ENCODE data around the gene ATP9B.

ATP9B gene

GRCh38 chr18:79345366-79345765 lies 276.2 kb downstream of the ATP9B start:
- H3K4me2 ChIP-seq (ENCODE audit: low read depth, low read length, poor library complexity, severe bottlenecking) = no peak overlapping the region
- TF ChIP-seq EZH2phosphoT487 (IDR thresholded peaks at IDR 0.05; ENCODE audit: borderline replicate concordance) (no peak), CTCF (conservative IDR thresholded peaks at IDR 0.05; ENCODE audit: low read length) (no peak)
- no peaks in the 10 kb centered on the region for H3K9me2 ChIP-seq (replicated peaks; ENCODE audit: low read depth, low read length)

GRCh38 chr18:79345981-79346380 lies 276.8 kb downstream of the ATP9B start:
- no peak for TF ChIP-seq EZH2phosphoT487 (IDR thresholded peaks at IDR 0.05; ENCODE audit: borderline replicate concordance)
- TF ChIP-seq CTCF (conservative IDR thresholded peaks at IDR 0.05; ENCODE audit: low read length) = no peak
- Histone ChIP-seq H3K27me3 (ENCODE audit: insufficient read depth, low read length, poor library complexity, severe bottlenecking) (no peaks in the 10 kb centered on the region), H3K4me3 (ENCODE audit: low read length, poor library complexity, severe bottlenecking) (no peak overlapping the region), H3K9me2 (replicated peaks; ENCODE audit: low read depth, low read length) (no peaks in the 10 kb centered on the region), H3K9ac (ENCODE audit: low read depth, low read length, poor library complexity, severe bottlenecking) (no peak overlapping the region), H3K9me3 (ENCODE audit: insufficient read depth, low read depth, low read length) (no peaks in the 10 kb centered on the region), H4K20me1 (ENCODE audit: insufficient read depth, low read length, poor library complexity, severe bottlenecking) (no peaks in the 10 kb centered on the region), H3K4me2 (ENCODE audit: low read depth, low read length, poor library complexity, severe bottlenecking) (no peak overlapping the region), H3K4me1 (ENCODE audit: insufficient read depth, low read length, poor library complexity, severe bottlenecking) (peaks cover 3% of the 10 kb centered on the region), H3K79me2 (ENCODE audit: insufficient read depth, low read length) (no peaks in the 10 kb centered on the region), H2AFZ (ENCODE audit: low read length) (no peak overlapping the region), H3F3A (ENCODE audit: low read depth) (no peaks in the 10 kb centered on the region), H3K36me3 (ENCODE audit: insufficient read depth, low read length) (peaks cover 34% of the 10 kb centered on the region; the same call in 1 of the 2 replicates)

More at GRCh38 chr18:79345366-79345765, 276.2 kb downstream of the ATP9B start:
- no peaks in the 10 kb centered on the region for H4K20me1 ChIP-seq (ENCODE audit: insufficient read depth, low read length, poor library complexity, severe bottlenecking)
- H3K9ac ChIP-seq (ENCODE audit: low read depth, low read length, poor library complexity, severe bottlenecking) = no peak overlapping the region
- H3K9me3 ChIP-seq (ENCODE audit: insufficient read depth, low read depth, low read length) = no peaks in the 10 kb centered on the region
- no peaks in the 10 kb centered on the region for H3F3A ChIP-seq (ENCODE audit: low read depth)
- H3K4me3 ChIP-seq (ENCODE audit: low read length, poor library complexity, severe bottlenecking) = no peak overlapping the region
- no peaks in the 10 kb centered on the region for H3K27me3 ChIP-seq (ENCODE audit: insufficient read depth, low read length, poor library complexity, severe bottlenecking)
- H2AFZ ChIP-seq (ENCODE audit: low read length) = no peak overlapping the region
- H3K36me3 ChIP-seq (ENCODE audit: insufficient read depth, low read length) = peaks cover 34% of the 10 kb centered on the region; the same call in 1 of the 2 replicates
- H3K4me1 ChIP-seq (ENCODE audit: insufficient read depth, low read length, poor library complexity, severe bottlenecking) = peaks cover 3% of the 10 kb centered on the region
- H3K79me2 ChIP-seq (ENCODE audit: insufficient read depth, low read length) = no peaks in the 10 kb centered on the region

GRCh38 chr18:79348066-79348465 lies 278.9 kb downstream of the ATP9B start:
- no peak for TF ChIP-seq EZH2phosphoT487 (IDR thresholded peaks at IDR 0.05; ENCODE audit: borderline replicate concordance)
- no peak for TF ChIP-seq CTCF (conservative IDR thresholded peaks at IDR 0.05; ENCODE audit: low read length)
- H3K36me3 ChIP-seq (ENCODE audit: insufficient read depth, low read length) = peaks cover 34% of the 10 kb centered on the region; the same call in 1 of the 2 replicates
- H3K9ac ChIP-seq (ENCODE audit: low read depth, low read length, poor library complexity, severe bottlenecking) = no peak overlapping the region
- no peak overlapping the region for H3K4me3 ChIP-seq (ENCODE audit: low read length, poor library complexity, severe bottlenecking)
- H3K4me1 ChIP-seq (ENCODE audit: insufficient read depth, low read length, poor library complexity, severe bottlenecking) = peaks cover 3% of the 10 kb centered on the region
- no peak overlapping the region for H2AFZ ChIP-seq (ENCODE audit: low read length)
- no peaks in the 10 kb centered on the region for H3K79me2 ChIP-seq (ENCODE audit: insufficient read depth, low read length)
- H3K9me2 ChIP-seq (replicated peaks; ENCODE audit: low read depth, low read length) = no peaks in the 10 kb centered on the region
- H3K9me3 ChIP-seq (ENCODE audit: insufficient read depth, low read depth, low read length) = no peaks in the 10 kb centered on the region
- H3F3A ChIP-seq (ENCODE audit: low read depth) = no peaks in the 10 kb centered on the region
- H3K4me2 ChIP-seq (ENCODE audit: low read depth, low read length, poor library complexity, severe bottlenecking) = no peak overlapping the region
- H3K27me3 ChIP-seq (ENCODE audit: insufficient read depth, low read length, poor library complexity, severe bottlenecking) = no peaks in the 10 kb centered on the region
- no peaks in the 10 kb centered on the region for H4K20me1 ChIP-seq (ENCODE audit: insufficient read depth, low read length, poor library complexity, severe bottlenecking)

All from Loucy (cell line).